Measurements from ENCODE around the gene RNF144B. TPM values are rescaled to one million over a fixed set of nuclear protein-coding genes. Genes with fewer than 3 reads are reported as not detected.

Gene RNF144B
- total and polyA plus RNA-seq, 2 donors (not counting 1 experiment from before 2014, with no cell fraction given) = 3.0 to 17.0 TPM

DNA sequence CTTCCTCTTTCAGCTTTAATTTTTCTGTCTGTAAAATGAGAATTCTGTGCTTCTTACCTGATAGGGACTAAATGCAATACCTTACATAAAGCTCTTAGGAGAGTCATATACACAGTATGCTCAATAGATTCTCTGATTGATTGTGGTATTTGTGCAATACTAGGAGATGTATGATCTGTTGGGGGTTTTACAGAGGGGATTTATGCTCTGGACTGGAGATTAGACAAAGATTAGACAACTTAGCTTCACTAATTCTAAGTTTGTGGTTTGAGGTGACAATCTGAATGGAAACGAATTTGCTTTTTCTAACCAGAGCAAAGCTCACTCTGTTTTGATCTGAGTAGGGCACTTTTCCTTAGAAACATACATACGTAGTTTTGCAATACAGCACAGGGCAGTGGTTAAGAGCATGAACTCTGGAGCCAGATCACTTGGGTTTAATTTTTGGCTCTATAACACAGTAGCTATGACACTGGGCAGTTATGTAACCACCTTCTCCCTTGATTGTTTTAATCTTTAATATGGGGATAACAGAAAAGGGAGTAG lies 126.2 kb downstream of the RNF144B start:
- no peak for DNase-seq
- TF ChIP-seq, protein P1, sequence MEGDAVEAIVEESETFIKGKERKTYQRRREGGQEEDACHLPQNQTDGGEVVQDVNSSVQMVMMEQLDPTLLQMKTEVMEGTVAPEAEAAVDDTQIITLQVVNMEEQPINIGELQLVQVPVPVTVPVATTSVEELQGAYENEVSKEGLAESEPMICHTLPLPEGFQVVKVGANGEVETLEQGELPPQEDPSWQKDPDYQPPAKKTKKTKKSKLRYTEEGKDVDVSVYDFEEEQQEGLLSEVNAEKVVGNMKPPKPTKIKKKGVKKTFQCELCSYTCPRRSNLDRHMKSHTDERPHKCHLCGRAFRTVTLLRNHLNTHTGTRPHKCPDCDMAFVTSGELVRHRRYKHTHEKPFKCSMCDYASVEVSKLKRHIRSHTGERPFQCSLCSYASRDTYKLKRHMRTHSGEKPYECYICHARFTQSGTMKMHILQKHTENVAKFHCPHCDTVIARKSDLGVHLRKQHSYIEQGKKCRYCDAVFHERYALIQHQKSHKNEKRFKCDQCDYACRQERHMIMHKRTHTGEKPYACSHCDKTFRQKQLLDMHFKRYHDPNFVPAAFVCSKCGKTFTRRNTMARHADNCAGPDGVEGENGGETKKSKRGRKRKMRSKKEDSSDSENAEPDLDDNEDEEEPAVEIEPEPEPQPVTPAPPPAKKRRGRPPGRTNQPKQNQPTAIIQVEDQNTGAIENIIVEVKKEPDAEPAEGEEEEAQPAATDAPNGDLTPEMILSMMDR (IDR thresholded peaks at IDR 0.05) = no peak
- no peak for TF ChIP-seq EZH2 (IDR thresholded peaks at IDR 0.05; ENCODE audit: borderline replicate concordance, insufficient read depth, low read depth, low read length, poor library complexity, severe bottlenecking)
- intact Hi-C loops (cut with micrococcal nuclease) = no loop called here
- Histone ChIP-seq H3K4me3 (ENCODE audit: control extremely low read depth in 1 of 5, extremely low read depth in 1 of 5, insufficient read depth in 1 of 5, low read depth in 2 of 5, low read length in 4 of 5) (no peak overlapping the region), H3K4me1 (ENCODE audit: control insufficient read depth in 2 of 2, insufficient read depth in 2 of 2, low read length in 2 of 2) (no peaks in the 10 kb centered on the region), H3K36me3 (replicated peaks in 1 of 2; ENCODE audit: control extremely low read depth in 1 of 2, control insufficient read depth in 1 of 2, extremely low read depth in 1 of 2, insufficient read depth in 2 of 2, low read length in 1 of 2) (no peaks in the 10 kb centered on the region), H3K4me2 (replicated peaks; ENCODE audit: low read depth, low read length, poor library complexity, severe bottlenecking) (no peak overlapping the region), H3K27ac (ENCODE audit: low read length in 2 of 2) (no peak overlapping the region), H3K27me3 (replicated peaks in 1 of 4; ENCODE audit: control extremely low read depth in 1 of 4, control insufficient read depth in 3 of 4, insufficient read depth in 4 of 4, low read length in 3 of 4) (no peaks in the 10 kb centered on the region), H3K9ac (ENCODE audit: low read length) (no peak overlapping the region), H3K79me2 (ENCODE audit: control insufficient read depth, insufficient read depth, low read length) (no peaks in the 10 kb centered on the region), H4K20me1 (ENCODE audit: control insufficient read depth, insufficient read depth, low read length, poor library complexity, severe bottlenecking) (no peaks in the 10 kb centered on the region), H2AFZ (ENCODE audit: insufficient read depth, low read depth, low read length, poor library complexity, severe bottlenecking) (no peak overlapping the region), H3K9me3 (ENCODE audit: control extremely low read depth in 1 of 3, control insufficient read depth in 2 of 3, insufficient read depth in 1 of 3, low read length in 2 of 3) (no peaks in the 10 kb centered on the region)
- Mint-ChIP-seq H3K9me3 (ENCODE audit: insufficient read depth) (no peaks in the 10 kb centered on the region), H3K4me1 (no peaks in the 10 kb centered on the region), H3K27ac (no peak overlapping the region), H3K27me3 (peaks cover 3% of the 10 kb centered on the region), H3K4me3 (no peak overlapping the region)
- ChIA-PET POLR2A (no interaction called here), CTCF (interaction anchor here (0.8 kb wide), 1 partner anchor 11 kb away, joined by 3 read pairs; no protein-coding TSS in a partner anchor)
- WGBS (ENCODE audit: insufficient coverage) = 20% methylated on average over 1 of the region's 2 CpGs
- ATAC-seq (ENCODE audit: low read depth) = no peak

DNA sequence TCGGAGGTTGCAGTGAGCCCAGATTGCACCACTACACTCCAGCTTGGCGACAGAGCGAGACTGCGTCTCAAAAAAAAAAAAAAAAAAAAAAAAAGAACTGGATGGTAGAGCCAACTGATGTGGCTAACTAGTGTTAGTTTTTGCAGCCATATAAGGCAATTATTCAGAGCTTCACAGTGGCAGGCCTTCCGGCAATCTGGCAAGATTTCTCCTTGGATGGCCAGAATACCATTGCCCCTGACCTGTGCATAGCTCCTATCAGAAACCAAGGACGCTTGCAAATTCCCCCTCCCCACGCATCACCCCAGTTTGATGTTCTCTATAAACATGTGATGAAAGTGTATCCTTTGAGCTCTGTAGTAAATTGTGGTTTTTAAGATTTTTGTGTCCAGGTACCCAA lies 127.0 kb downstream of the RNF144B start:
- H3K4me1 ChIP-seq (ENCODE audit: control insufficient read depth in 2 of 2, insufficient read depth in 2 of 2, low read length in 2 of 2) = no peaks in the 10 kb centered on the region
- H3K36me3 ChIP-seq (replicated peaks in 1 of 2; ENCODE audit: control extremely low read depth in 1 of 2, control insufficient read depth in 1 of 2, extremely low read depth in 1 of 2, insufficient read depth in 2 of 2, low read length in 1 of 2) = no peaks in the 10 kb centered on the region
- H2AFZ ChIP-seq (ENCODE audit: insufficient read depth, low read depth, low read length, poor library complexity, severe bottlenecking) = no peak overlapping the region
- H3K9ac ChIP-seq (ENCODE audit: low read length) = no peak overlapping the region
- ATAC-seq (ENCODE audit: low read depth) (no peak), DNase-seq (no peak)
- H3K4me3 ChIP-seq (ENCODE audit: control extremely low read depth in 1 of 5, extremely low read depth in 1 of 5, insufficient read depth in 1 of 5, low read depth in 2 of 5, low read length in 4 of 5) = no peak overlapping the region
- no peaks in the 10 kb centered on the region for H3K4me1 Mint-ChIP-seq
- no peak overlapping the region for H3K4me3 Mint-ChIP-seq
- no peaks in the 10 kb centered on the region for H3K9me3 ChIP-seq (ENCODE audit: control extremely low read depth in 1 of 3, control insufficient read depth in 2 of 3, insufficient read depth in 1 of 3, low read length in 2 of 3)
- H3K79me2 ChIP-seq (ENCODE audit: control insufficient read depth, insufficient read depth, low read length) = no peaks in the 10 kb centered on the region
- no peak overlapping the region for H3K27ac Mint-ChIP-seq
- TF ChIP-seq EZH2 (IDR thresholded peaks at IDR 0.05; ENCODE audit: borderline replicate concordance, insufficient read depth, low read depth, low read length, poor library complexity, severe bottlenecking) = no peak
- TF ChIP-seq, protein P1 (IDR thresholded peaks at IDR 0.05) = no peak
- ChIA-PET POLR2A (interaction anchor here (0.7 kb wide), 1 partner anchor 10 kb away, joined by 9 read pairs; no protein-coding TSS in a partner anchor), CTCF (interaction anchor here (0.6 to 0.8 kb wide), 2 partner anchors 186 to 190 kb away, joined by 4 to 5 read pairs; no protein-coding TSS in a partner anchor)
- H3K9me3 Mint-ChIP-seq (ENCODE audit: insufficient read depth) = no peaks in the 10 kb centered on the region
- H4K20me1 ChIP-seq (ENCODE audit: control insufficient read depth, insufficient read depth, low read length, poor library complexity, severe bottlenecking) = no peaks in the 10 kb centered on the region
- no peaks in the 10 kb centered on the region for H3K27me3 ChIP-seq (replicated peaks in 1 of 4; ENCODE audit: control extremely low read depth in 1 of 4, control insufficient read depth in 3 of 4, insufficient read depth in 4 of 4, low read length in 3 of 4)
- peaks cover 3% of the 10 kb centered on the region for H3K27me3 Mint-ChIP-seq
- no peak overlapping the region for H3K27ac ChIP-seq (ENCODE audit: low read length in 2 of 2)
- intact Hi-C loops (cut with micrococcal nuclease) = no loop called here
- 100% methylated on average over 2 of the region's 7 CpGs for WGBS (ENCODE audit: insufficient coverage)
- no peak overlapping the region for H3K4me2 ChIP-seq (replicated peaks; ENCODE audit: low read depth, low read length, poor library complexity, severe bottlenecking)
